GM23248 (cell line): ENCODE data around the gene FAM217B. TPM values are rescaled to one million over a fixed set of nuclear protein-coding genes. Genes with fewer than 3 reads are reported as not detected.

ENCODE experiments used
- DNase-seq: peaks from one replicate; pipeline ENCODE4 v3.0.0-alpha.2; 2015
- H2AFZ ChIP-seq: fragments of 200-600 bp; sonication (generic); 2 replicates; pipeline ENCODE4 v1.6.1; 2016; ENCODE audit warnings: antibody characterized with exemption
- H3F3A ChIP-seq: fragments of 200-600 bp; sonication (generic); 2 replicates; pipeline ENCODE4 v1.6.1; 2016; ENCODE audit warnings: mild to moderate bottlenecking, antibody characterized with exemption, mixed run types; ENCODE audit not compliant: insufficient read depth
- H3K27ac ChIP-seq: fragments of 200-600 bp; sonication (generic); 2 replicates; pipeline ENCODE4 v1.5.1; 2016; ENCODE audit warnings: mild to moderate bottlenecking
- H3K27me3 ChIP-seq: fragments of 200-600 bp; sonication (generic); replicated peaks from 2 replicates; pipeline ENCODE4 v1.6.1; 2016; ENCODE audit warnings: mild to moderate bottlenecking; ENCODE audit not compliant: insufficient read depth
- H3K36me3 ChIP-seq: fragments of 200-600 bp; sonication (generic); 2 replicates; pipeline ENCODE4 v1.6.1; 2016; ENCODE audit warnings: low read depth, mild to moderate bottlenecking
- H3K4me1 ChIP-seq: fragments of 200-600 bp; sonication (generic); 2 replicates; pipeline ENCODE4 v1.6.1; 2016; ENCODE audit warnings: mild to moderate bottlenecking; ENCODE audit not compliant: insufficient read depth
- H3K4me2 ChIP-seq: fragments of 200-600 bp; sonication (generic); one replicate; pipeline ENCODE4 v1.6.1; 2016; ENCODE audit warnings: mild to moderate bottlenecking; ENCODE audit not compliant: unreplicated experiment
- H3K4me3 ChIP-seq: fragments of 200-600 bp; sonication (generic); 2 replicates; pipeline ENCODE4 v1.5.1; 2016; ENCODE audit warnings: mild to moderate bottlenecking
- H3K79me2 ChIP-seq: fragments of 200-600 bp; sonication (generic); 2 replicates; pipeline ENCODE4 v1.6.1; 2016; ENCODE audit warnings: mild to moderate bottlenecking; ENCODE audit not compliant: insufficient read depth
- H3K9ac ChIP-seq: fragments of 200-600 bp; sonication (generic); 2 replicates; pipeline ENCODE4 v1.6.1; 2016; ENCODE audit warnings: mild to moderate bottlenecking
- H3K9me2 ChIP-seq: fragments of 200-600 bp; sonication (generic); 2 replicates; pipeline ENCODE4 v1.6.1; 2016; ENCODE audit warnings: mixed run types, mild to moderate bottlenecking, moderate library complexity; ENCODE audit not compliant: insufficient read depth
- H3K9me3 ChIP-seq: fragments of 200-600 bp; sonication (generic); one replicate; pipeline ENCODE4 v1.6.1; 2017; ENCODE audit warnings: low read depth
- H4K20me1 ChIP-seq: fragments of 200-600 bp; sonication (generic); 2 replicates; pipeline ENCODE4 v1.6.0; 2016; ENCODE audit not compliant: insufficient read depth
- EZH2 ChIP-seq: fragments of 200-600 bp; sonication (generic); IDR thresholded peaks from 2 replicates; pipeline ENCODE4 v1.6.1; 2018; ENCODE audit warnings: antibody characterized with exemption, mild to moderate bottlenecking; ENCODE audit not compliant: insufficient read depth, poor library complexity, severe bottlenecking
- EZH2phosphoT487 ChIP-seq: fragments of 200-600 bp; sonication (generic); IDR thresholded peaks from 2 replicates; pipeline ENCODE4 v1.6.1; 2018; ENCODE audit warnings: antibody characterized with exemption, moderate library complexity, mild to moderate bottlenecking, low read depth; ENCODE audit not compliant: insufficient read depth
- WGBS, 2 experiments: methylation state at CpG; one replicate each; pipeline ENCODE4 v1.1.6; 2015 to 2017; ENCODE audit warnings: low lambda C conversion rate in 2 of 2, low coverage in 1 of 2; ENCODE audit errors: missing lambda C conversion rate in 2 of 2; 5-methylcytosine and 5-hydroxymethylcytosine counted together
- in situ Hi-C: fragments of 300-500 bp; cut with MboI; formaldehyde crosslinking; loops from 2 replicates; pipeline ENCODE4 v1.15.0; 2020
- polyA plus RNA-seq: library from polyadenylated mRNA; unstranded; fragments of >200 nt; fragmentation: Nextera tagmentation; extraction: Ambion mirVana; gene quantifications from 2 replicates; pipeline ENCODE4 v1.2.1, GENCODE V29; 2016
- total RNA-seq: library from RNA; depleted of rRNA; stranded (reverse); fragments of >200 nt; shearing (Covaris generic); gene quantifications from 2 replicates; pipeline ENCODE4 v1.2.3, GENCODE V29; 2014

Gene FAM217B
- total and polyA plus RNA-seq, 2 experiments from 2014 or later: 2.2 to 9.5 TPM

DNA sequence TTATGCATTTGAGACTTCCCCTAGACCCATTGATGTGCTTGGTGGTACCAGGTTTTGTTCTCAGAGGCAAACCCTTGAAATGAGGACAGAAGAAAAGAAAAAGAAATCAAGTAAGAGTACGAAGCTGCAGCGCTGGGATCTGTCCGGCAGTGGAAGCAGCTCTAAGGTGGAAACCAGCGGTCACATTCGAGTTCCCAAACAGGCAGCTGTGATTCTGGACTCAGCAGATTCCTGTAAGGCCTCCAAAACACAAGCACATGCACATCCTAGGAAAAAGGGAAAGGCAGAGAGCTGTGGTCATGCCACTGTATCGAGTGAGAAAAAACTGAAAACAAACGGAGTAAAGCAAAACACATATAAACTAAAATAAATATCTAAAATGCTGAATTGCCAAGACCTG, 4.5 kb downstream of the FAM217B start:
- Histone ChIP-seq H3K79me2 (peaks cover 14% of the 10 kb centered on the region), H3K9me2 (no peaks in the 10 kb centered on the region), H2AFZ (no peak overlapping the region), H3F3A (peaks cover 27% of the 10 kb centered on the region), H3K27me3 (no peaks in the 10 kb centered on the region), H3K27ac (no peak overlapping the region), H3K9ac (no peak overlapping the region), H4K20me1 (no peaks in the 10 kb centered on the region), H3K4me2 (no peak overlapping the region), H3K4me1 (peaks cover 21% of the 10 kb centered on the region), H3K4me3 (no peak overlapping the region), H3K9me3 (no peaks in the 10 kb centered on the region), H3K36me3 (peaks cover 16% of the 10 kb centered on the region; the same call in 1 of the 2 replicates)
- no peak for DNase-seq
- 88 to 89% methylated on average over 7 of the region's 7 CpGs for WGBS, 2 experiments
- in situ Hi-C loops: no loop called here
- no peak for TF ChIP-seq EZH2phosphoT487
- no peak for TF ChIP-seq EZH2

- no peak overlapping the region for H3K27ac ChIP-seq
- H3K4me3 ChIP-seq: no peak overlapping the region
- H3K27me3 ChIP-seq: no peaks in the 10 kb centered on the region
- TF ChIP-seq EZH2phosphoT487 (no peak), EZH2 (no peak)
- H3F3A ChIP-seq: peaks cover 27% of the 10 kb centered on the region
- no peak overlapping the region for H3K9ac ChIP-seq
- no peaks in the 10 kb centered on the region for H3K9me3 ChIP-seq
- H2AFZ ChIP-seq: no peak overlapping the region
- H3K9me2 ChIP-seq: no peaks in the 10 kb centered on the region
- peaks cover 21% of the 10 kb centered on the region for H3K4me1 ChIP-seq
- peak; percentile 25 for DNase-seq
- peaks cover 16% of the 10 kb centered on the region; the same call in 1 of the 2 replicates for H3K36me3 ChIP-seq
- no peaks in the 10 kb centered on the region for H4K20me1 ChIP-seq
- H3K79me2 ChIP-seq: peaks cover 14% of the 10 kb centered on the region
- in situ Hi-C loops: no loop called here
- WGBS, 2 experiments: 74 to 82% methylated on average over 3 of the region's 3 CpGs
- no peak overlapping the region for H3K4me2 ChIP-seq
These were observed 5.0 kb downstream of the FAM217B start for GRCh38 chr20:59945175-59945574.

DNA sequence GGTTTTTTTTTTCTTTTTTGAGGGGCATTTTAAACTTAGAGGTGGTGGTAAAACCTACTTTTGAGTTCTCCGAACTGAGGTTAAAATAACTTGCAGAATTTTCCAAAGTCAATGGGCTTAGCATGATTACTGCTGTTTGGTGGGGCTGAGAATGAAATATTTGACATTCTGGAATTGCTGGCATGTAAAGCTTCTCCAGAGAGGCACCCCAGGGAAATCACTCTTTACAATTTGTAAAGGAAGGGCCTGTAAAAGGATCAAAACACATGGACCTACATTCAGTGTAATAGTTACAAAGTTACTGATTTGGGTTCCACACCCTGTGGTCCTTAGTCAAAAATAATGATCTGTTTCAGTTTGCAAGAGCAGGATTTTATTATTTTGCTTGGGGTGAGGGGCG, 5.5 kb downstream of the FAM217B start:
- TF ChIP-seq EZH2phosphoT487 (no peak), EZH2 (no peak)
- H3K9me3 ChIP-seq: no peaks in the 10 kb centered on the region
- H3K4me2 ChIP-seq: no peak overlapping the region
- no peaks in the 10 kb centered on the region for H3K27me3 ChIP-seq
- no peak for DNase-seq
- H3K27ac ChIP-seq: no peak overlapping the region
- peaks cover 16% of the 10 kb centered on the region; the same call in 1 of the 2 replicates for H3K36me3 ChIP-seq
- peaks cover 26% of the 10 kb centered on the region for H3F3A ChIP-seq
- peaks cover 21% of the 10 kb centered on the region for H3K4me1 ChIP-seq
- 0 out of 2 replicates have a peak overlapping the region, but pooled peaks have one; percentile 3 for H3K9ac ChIP-seq
- H3K79me2 ChIP-seq: peaks cover 14% of the 10 kb centered on the region
- no peaks in the 10 kb centered on the region for H4K20me1 ChIP-seq
- 84 to 88% methylated on average over 2 of the region's 2 CpGs for WGBS, 2 experiments
- no peaks in the 10 kb centered on the region for H3K9me2 ChIP-seq
- in situ Hi-C loops: no loop called here
- no peak overlapping the region for H2AFZ ChIP-seq
- H3K4me3 ChIP-seq: no peak overlapping the region

DNA sequence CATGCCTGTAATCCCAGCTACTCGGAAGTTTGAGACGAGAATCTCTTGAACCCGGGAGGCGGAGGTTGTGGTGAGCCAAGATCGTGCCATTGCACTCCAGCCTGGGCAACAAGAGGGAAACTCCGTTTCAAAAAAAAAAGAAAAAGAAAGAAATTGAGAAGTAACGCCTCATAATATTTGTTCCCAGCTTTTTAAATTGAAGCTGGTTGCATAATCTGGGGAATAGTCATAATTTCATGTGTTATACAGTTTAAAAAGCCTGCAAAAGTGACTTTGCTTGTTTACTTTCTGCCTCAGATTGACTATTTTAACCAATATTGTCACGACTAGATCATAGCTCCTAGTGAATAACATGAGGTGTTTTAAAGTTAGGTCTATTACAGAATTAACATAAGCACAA, 7.2 kb downstream of the FAM217B start:
- 60 to 66% methylated on average over 8 of the region's 8 CpGs for whole genome bisulfite sequencing, 2 experiments
- peaks cover 5% of the 10 kb centered on the region for H3K79me2 ChIP-seq
- H2AFZ ChIP-seq: no peak overlapping the region
- H3K27ac ChIP-seq: no peak overlapping the region
- no peaks in the 10 kb centered on the region for H3K9me2 ChIP-seq
- H3K9ac ChIP-seq: no peak overlapping the region
- in situ Hi-C loops: no loop called here
- 0 out of 2 replicates have a peak, but pooled peaks cover 11% of the 10 kb centered on the region for H3F3A ChIP-seq
- no peaks in the 10 kb centered on the region for H3K9me3 ChIP-seq
- H3K4me1 ChIP-seq: peaks cover 8% of the 10 kb centered on the region
- H3K27me3 ChIP-seq: no peaks in the 10 kb centered on the region
- DNase-seq: no peak
- H3K4me2 ChIP-seq: no peak overlapping the region
- no peaks in the 10 kb centered on the region for H4K20me1 ChIP-seq
- no peak overlapping the region for H3K4me3 ChIP-seq
- peaks cover 16% of the 10 kb centered on the region; the same call in 1 of the 2 replicates for H3K36me3 ChIP-seq
- TF ChIP-seq EZH2 (no peak), EZH2phosphoT487 (no peak)

DNA sequence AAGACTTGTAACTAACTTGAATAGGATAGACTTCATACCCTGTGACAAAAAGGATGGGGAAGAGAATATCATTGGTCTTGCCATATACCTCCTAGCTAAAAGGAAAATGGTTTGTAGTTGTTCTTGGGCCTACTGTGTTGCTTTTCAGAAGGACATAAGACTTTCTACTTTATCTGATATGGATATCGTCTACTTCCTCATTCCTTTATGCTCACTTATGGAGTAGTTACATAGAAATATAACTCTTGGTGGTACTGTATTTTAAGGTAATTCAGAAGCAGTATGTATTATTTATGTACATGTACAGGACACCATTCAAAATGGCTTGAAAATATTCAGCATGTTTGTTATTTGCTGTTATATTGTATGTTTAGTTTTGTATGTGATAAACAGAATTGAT, 8.0 kb downstream of the FAM217B start:
- Histone ChIP-seq H3K27ac (no peak overlapping the region), H3K36me3 (peaks cover 10% of the 10 kb centered on the region; the same call in 1 of the 2 replicates), H3K4me1 (peaks cover 8% of the 10 kb centered on the region), H4K20me1 (no peaks in the 10 kb centered on the region), H3K4me3 (no peak overlapping the region), H3K4me2 (no peak overlapping the region), H3K9me3 (no peaks in the 10 kb centered on the region), H3K9me2 (no peaks in the 10 kb centered on the region), H3K79me2 (no peaks in the 10 kb centered on the region), H3K9ac (no peak overlapping the region), H2AFZ (no peak overlapping the region), H3K27me3 (no peaks in the 10 kb centered on the region), H3F3A (0 out of 2 replicates have a peak, but pooled peaks cover 11% of the 10 kb centered on the region)
- in situ Hi-C loops: no loop called here
- WGBS, 2 experiments: 89 to 96% methylated on average over 1 of the region's 1 CpG
- no peak for DNase-seq
- TF ChIP-seq EZH2phosphoT487: no peak
- no peak for TF ChIP-seq EZH2
